SK-N-SH treated with all-trans-retinoic acid at 6 μM for 48 hours (cell line): ENCODE data around the gene MARK3.

Experiments used
- GLIS3 ChIP-seq: fragments of 250-450 bp; sonication (Bioruptor Pico); IDR thresholded peaks from 2 replicates; pipeline ENCODE4 v1.5.0; 2020; ENCODE audit warnings: mild to moderate bottlenecking, moderate library complexity
- OSR1 ChIP-seq: fragments of 250-450 bp; sonication (Bioruptor Pico); IDR thresholded peaks from 2 replicates; pipeline ENCODE4 v1.8.0; 2022; ENCODE audit warnings: moderate library complexity, mild to moderate bottlenecking, inconsistent platforms
- PATZ1 ChIP-seq: fragments of 250-450 bp; sonication (Bioruptor Pico); IDR thresholded peaks from 2 replicates; pipeline ENCODE4 v1.8.0; 2020; ENCODE audit warnings: mild to moderate bottlenecking, moderate library complexity, borderline replicate concordance
- PPARA ChIP-seq: fragments of 250-450 bp; sonication (Bioruptor Pico); IDR thresholded peaks from 2 replicates; pipeline ENCODE4 v1.5.0; 2020; ENCODE audit warnings: mild to moderate bottlenecking, borderline replicate concordance
- RARB ChIP-seq: fragments of 250-450 bp; sonication (Bioruptor Pico); IDR thresholded peaks from 2 replicates; pipeline ENCODE4 v1.8.0; 2021; ENCODE audit warnings: mild to moderate bottlenecking, moderate library complexity
- ZFP30 ChIP-seq: fragments of 450-650 bp; formaldehyde crosslinking; IDR thresholded peaks from 2 replicates; pipeline ENCODE4 v1.5.0; 2022; ENCODE audit warnings: mild to moderate bottlenecking, moderate library complexity
- ZNF8 ChIP-seq: fragments of 450-650 bp; formaldehyde crosslinking; IDR thresholded peaks from 2 replicates; pipeline ENCODE4 v1.5.0; 2020; ENCODE audit warnings: mild to moderate bottlenecking, moderate library complexity

GRCh38 chr14:103537175-103537990 lies 152.2 kb downstream of the MARK3 start:
- TF ChIP-seq OSR1 (no peak), ZFP30 (CRISPR knock-in tag) (no peak), RARB (CRISPR knock-in tag) (no peak), PPARA (CRISPR knock-in tag) (no peak), ZNF8 (CRISPR knock-in tag) (no peak), PATZ1 (no peak), GLIS3 (CRISPR knock-in tag) (no peak)
